GM23338 (cell line): ENCODE measurements around the gene RIMS4. TPM values are rescaled to one million over a fixed set of nuclear protein-coding genes. Genes with fewer than 3 reads are reported as not detected.

Experiments used
- ATAC-seq: fragments of 200-7000 bp; cut with Tn5 transposase; 3 replicates; pipeline ENCODE4 v1.9.1; 2020
- DNase-seq: peaks from one replicate; pipeline ENCODE4 v3.0.0-alpha.2; 2015; ENCODE audit warnings: low spot score
- H2AFZ ChIP-seq: fragments of 200-600 bp; sonication (generic); 2 replicates; pipeline ENCODE4 v1.8.0; 2016; ENCODE audit warnings: antibody characterized with exemption, mild to moderate bottlenecking, moderate library complexity
- H3F3A ChIP-seq: fragments of 200-600 bp; sonication (generic); replicated peaks from 2 replicates; pipeline ENCODE4 v1.8.0; 2017; ENCODE audit warnings: antibody characterized with exemption, mixed run types, low read depth
- H3K27ac ChIP-seq: fragments of 200-600 bp; sonication (generic); 2 replicates; pipeline ENCODE4 v1.6.1; 2016; ENCODE audit warnings: low read depth
- H3K27me3 ChIP-seq: fragments of 200-600 bp; sonication (generic); 2 replicates; pipeline ENCODE4 v1.8.0; 2016; ENCODE audit warnings: mild to moderate bottlenecking, mixed run types, moderate library complexity; ENCODE audit not compliant: insufficient read depth
- H3K36me3 ChIP-seq: fragments of 200-600 bp; sonication (generic); 2 replicates; pipeline ENCODE4 v1.8.0; 2016; ENCODE audit warnings: mild to moderate bottlenecking; ENCODE audit not compliant: insufficient read depth
- H3K4me1 ChIP-seq: fragments of 200-600 bp; sonication (generic); 2 replicates; pipeline ENCODE4 v1.8.0; 2016; ENCODE audit warnings: mild to moderate bottlenecking, moderate library complexity; ENCODE audit not compliant: insufficient read depth
- H3K4me2 ChIP-seq: fragments of 200-600 bp; sonication (generic); 2 replicates; pipeline ENCODE4 v1.7.1; 2017; ENCODE audit warnings: mixed run types
- H3K4me3 ChIP-seq: fragments of 200-600 bp; sonication (generic); 2 replicates; pipeline ENCODE4 v1.6.1; 2016; ENCODE audit warnings: mixed run types
- H3K79me2 ChIP-seq: fragments of 200-600 bp; sonication (generic); replicated peaks from 2 replicates; pipeline ENCODE4 v1.8.0; 2017; ENCODE audit warnings: mild to moderate bottlenecking; ENCODE audit not compliant: insufficient read depth
- H3K9me2 ChIP-seq: fragments of 200-600 bp; sonication (generic); 2 replicates; pipeline ENCODE4 v1.8.0; 2017; ENCODE audit not compliant: insufficient read depth
- H4K20me1 ChIP-seq: fragments of 200-600 bp; sonication (generic); replicated peaks from 2 replicates; pipeline ENCODE4 v1.8.0; 2017; ENCODE audit warnings: mild to moderate bottlenecking; ENCODE audit not compliant: insufficient read depth
- H3K27ac Mint-ChIP-seq: 2 replicates; pipeline ENCODE4 v1.8.0; 2020; ENCODE audit warnings: inconsistent platforms, mild to moderate bottlenecking, moderate library complexity, mixed read lengths
- H3K27me3 Mint-ChIP-seq: 3 replicates; pipeline ENCODE4 v1.8.0; 2022; ENCODE audit warnings: low read depth, mild to moderate bottlenecking, moderate library complexity, mixed read lengths, inconsistent platforms; ENCODE audit not compliant: insufficient read depth, poor library complexity
- H3K36me3 Mint-ChIP-seq: 3 replicates; pipeline ENCODE4 v1.8.0; 2021; ENCODE audit warnings: low read depth, mild to moderate bottlenecking, inconsistent platforms, moderate library complexity, mixed read lengths
- H3K4me1 Mint-ChIP-seq: 3 replicates; pipeline ENCODE4 v1.8.0; 2020; ENCODE audit warnings: mild to moderate bottlenecking, inconsistent platforms, mixed read lengths
- H3K4me3 Mint-ChIP-seq: 3 replicates; pipeline ENCODE4 v1.8.0; 2021; ENCODE audit warnings: moderate library complexity, mild to moderate bottlenecking, inconsistent platforms, mixed read lengths
- H3K9me3 Mint-ChIP-seq: 3 replicates; pipeline ENCODE4 v1.8.0; 2020; ENCODE audit warnings: moderate library complexity, mild to moderate bottlenecking, inconsistent platforms, mixed read lengths
- CREB1 ChIP-seq: fragments of 250-450 bp; sonication (Bioruptor Pico); IDR thresholded peaks from 2 replicates; pipeline ENCODE4 v1.5.0; 2020; ENCODE audit warnings: low read depth, mild to moderate bottlenecking, moderate library complexity
- CTCF ChIP-seq, 2 experiments: fragments of 200-600 bp in 1 of 2; sonication (generic) in 1 of 2; conservative IDR thresholded peaks; 2 replicates each; pipeline versions ENCODE4 v1.5.1 to v1.6.1; 2016 to 2017; ENCODE audit warnings: antibody characterized with exemption in 2 of 2, low read depth in 2 of 2, mild to moderate bottlenecking in 2 of 2, moderate library complexity in 1 of 2
- EZH2 ChIP-seq: fragments of 200-600 bp; sonication (generic); IDR thresholded peaks from one replicate; pipeline ENCODE4 v1.8.0; 2017; ENCODE audit warnings: antibody characterized with exemption, mild to moderate bottlenecking, low read depth; ENCODE audit not compliant: unreplicated experiment
- EZH2phosphoT487 ChIP-seq: fragments of 200-600 bp; sonication (generic); IDR thresholded peaks from one replicate; pipeline ENCODE4 v1.8.1; 2018; ENCODE audit warnings: antibody characterized with exemption; ENCODE audit not compliant: unreplicated experiment
- JUNB ChIP-seq: IDR thresholded peaks from one replicate; pipeline ENCODE4 v1.6.1; 2016; ENCODE audit warnings: antibody characterized with exemption; ENCODE audit not compliant: unreplicated experiment
- NANOG ChIP-seq: IDR thresholded peaks from 2 replicates; pipeline ENCODE4 v1.6.1; 2016; ENCODE audit warnings: antibody characterized with exemption, borderline replicate concordance
- POLR2AphosphoS5 ChIP-seq: IDR thresholded peaks from 2 replicates; pipeline ENCODE4 v1.6.1; 2016; ENCODE audit warnings: antibody characterized with exemption, low read depth
- REST ChIP-seq: IDR thresholded peaks from one replicate; pipeline ENCODE4 v1.6.1; 2018; ENCODE audit warnings: antibody characterized with exemption; ENCODE audit not compliant: unreplicated experiment
- STAT1 ChIP-seq: IDR thresholded peaks from one replicate; pipeline ENCODE4 v1.6.1; 2016; ENCODE audit warnings: antibody characterized with exemption; ENCODE audit not compliant: unreplicated experiment
- ZNF114 ChIP-seq: fragments of 250-450 bp; sonication (Bioruptor Pico); IDR thresholded peaks from 2 replicates; pipeline ENCODE4 v1.5.0; 2020; ENCODE audit warnings: mild to moderate bottlenecking, moderate library complexity
- ZNF331 ChIP-seq: fragments of 250-450 bp; sonication (Bioruptor Pico); IDR thresholded peaks from 2 replicates; pipeline ENCODE4 v1.5.0; 2020; ENCODE audit warnings: low read depth, mild to moderate bottlenecking, moderate library complexity
- polyA plus RNA-seq: library from polyadenylated mRNA; unstranded; fragments of >200 nt; fragmentation: Nextera tagmentation; extraction: Ambion mirVana; gene quantifications from 2 replicates; pipeline ENCODE4 v1.2.1, GENCODE V29; 2016
- total RNA-seq: library from RNA; depleted of rRNA; stranded (reverse); fragments of >200 nt; shearing (Covaris generic); gene quantifications from 2 replicates; pipeline ENCODE4 v1.2.3, GENCODE V29; 2014
- TF ChIP-seq, protein P1 (sequence below): IDR thresholded peaks from 2 replicates; pipeline ENCODE4 v1.6.1; 2016; ENCODE audit warnings: antibody characterized with exemption

RIMS4 gene
- total and polyA plus RNA-seq, 2 experiments from 2014 or later: 3.5 to 39.7 TPM

GRCh38 chr20:44721785-44722054, 88.6 kb downstream of the RIMS4 start (continued):
- TF ChIP-seq, protein P1, sequence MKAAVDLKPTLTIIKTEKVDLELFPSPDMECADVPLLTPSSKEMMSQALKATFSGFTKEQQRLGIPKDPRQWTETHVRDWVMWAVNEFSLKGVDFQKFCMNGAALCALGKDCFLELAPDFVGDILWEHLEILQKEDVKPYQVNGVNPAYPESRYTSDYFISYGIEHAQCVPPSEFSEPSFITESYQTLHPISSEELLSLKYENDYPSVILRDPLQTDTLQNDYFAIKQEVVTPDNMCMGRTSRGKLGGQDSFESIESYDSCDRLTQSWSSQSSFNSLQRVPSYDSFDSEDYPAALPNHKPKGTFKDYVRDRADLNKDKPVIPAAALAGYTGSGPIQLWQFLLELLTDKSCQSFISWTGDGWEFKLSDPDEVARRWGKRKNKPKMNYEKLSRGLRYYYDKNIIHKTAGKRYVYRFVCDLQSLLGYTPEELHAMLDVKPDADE: no peak
- TF ChIP-seq REST (no peak), ZNF114 (no peak), CTCF (conservative IDR thresholded peaks at IDR 0.05; ENCODE audit: low read depth in 2 of 2) (no peak), CREB1 (CRISPR knock-in tag) (no peak), NANOG (no peak), ZNF331 (CRISPR knock-in tag) (no peak), POLR2AphosphoS5 (no peak), EZH2 (no peak)

- no peaks in the 10 kb centered on the region for H3K9me2 ChIP-seq
- TF ChIP-seq JUNB (no peak), POLR2AphosphoS5 (no peak), NANOG (no peak), STAT1 (no peak), REST (no peak), CTCF (conservative IDR thresholded peaks at IDR 0.05; ENCODE audit: low read depth in 2 of 2) (no peak), ZNF331 (CRISPR knock-in tag) (no peak), EZH2phosphoT487 (no peak), EZH2 (no peak)
- TF ChIP-seq, protein P1: no peak
These were observed 89.2 kb downstream of the RIMS4 start for GRCh38 chr20:44720997-44721784.

More at GRCh38 chr20:44720997-44721784, 89.2 kb downstream of the RIMS4 start:
- no peaks in the 10 kb centered on the region for H3K36me3 ChIP-seq
- no peaks in the 10 kb centered on the region for H3K36me3 Mint-ChIP-seq
- H3K27me3 Mint-ChIP-seq: peaks cover 8% of the 10 kb centered on the region
- H3K4me3 Mint-ChIP-seq: no peak overlapping the region
- H3K27ac ChIP-seq: no peak overlapping the region
- no peak for ATAC-seq
- H3F3A ChIP-seq: no peaks in the 10 kb centered on the region
- DNase-seq: no peak
- no peaks in the 10 kb centered on the region for H4K20me1 ChIP-seq
- H3K4me1 ChIP-seq: no peaks in the 10 kb centered on the region; the same call in 1 of the 2 replicates
- H3K27ac Mint-ChIP-seq: no peak overlapping the region
- no peaks in the 10 kb centered on the region for H3K27me3 ChIP-seq
- no peak overlapping the region for H3K4me3 ChIP-seq
- no peak overlapping the region for H3K4me2 ChIP-seq
- peaks cover 5% of the 10 kb centered on the region; the same call in 2 of the 3 replicates for H3K4me1 Mint-ChIP-seq
- H3K9me3 Mint-ChIP-seq: no peaks in the 10 kb centered on the region
- H2AFZ ChIP-seq: no peak overlapping the region
- H3K79me2 ChIP-seq: no peaks in the 10 kb centered on the region
